Eye (tissue), 1 donor: ENCODE data around the gene LPO.
A peak's percentile ranks its signal among the peaks of the same experiment; 100 is the strongest.

Experiments
- DNase-seq: peaks from one replicate; pipeline ENCODE4 v3.0.0-alpha.2; 2015

The LPO gene

DNA sequence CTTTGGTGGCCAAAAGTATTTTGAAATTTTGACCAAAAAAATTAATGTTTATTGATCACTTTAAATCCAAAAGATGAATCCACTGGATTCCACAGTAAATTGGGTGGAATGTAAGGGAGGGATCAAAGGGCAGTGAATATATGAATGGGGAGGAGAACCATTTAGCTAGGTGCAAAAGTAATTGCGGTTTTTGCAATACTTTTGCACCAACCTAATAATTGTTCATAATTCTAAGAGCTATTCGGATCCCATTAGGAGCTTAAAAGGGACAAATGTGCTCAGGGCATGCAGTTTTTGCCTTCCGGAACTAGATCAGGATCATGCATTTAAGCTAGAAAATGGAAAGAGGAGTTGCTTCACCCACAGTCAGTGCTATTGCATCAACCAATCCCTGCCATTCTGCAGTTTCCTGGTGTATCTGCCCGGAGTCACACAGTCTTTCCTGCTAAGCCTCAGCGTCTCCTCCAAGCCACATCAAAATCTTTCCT lies at the start of gene LPO:
LPO (plus strand) TSS at position 438 of the 488 bp plus-strand sequence. CDS start 4,396 bp downstream, outside the sequence.
- no peak for DNase-seq

DNA sequence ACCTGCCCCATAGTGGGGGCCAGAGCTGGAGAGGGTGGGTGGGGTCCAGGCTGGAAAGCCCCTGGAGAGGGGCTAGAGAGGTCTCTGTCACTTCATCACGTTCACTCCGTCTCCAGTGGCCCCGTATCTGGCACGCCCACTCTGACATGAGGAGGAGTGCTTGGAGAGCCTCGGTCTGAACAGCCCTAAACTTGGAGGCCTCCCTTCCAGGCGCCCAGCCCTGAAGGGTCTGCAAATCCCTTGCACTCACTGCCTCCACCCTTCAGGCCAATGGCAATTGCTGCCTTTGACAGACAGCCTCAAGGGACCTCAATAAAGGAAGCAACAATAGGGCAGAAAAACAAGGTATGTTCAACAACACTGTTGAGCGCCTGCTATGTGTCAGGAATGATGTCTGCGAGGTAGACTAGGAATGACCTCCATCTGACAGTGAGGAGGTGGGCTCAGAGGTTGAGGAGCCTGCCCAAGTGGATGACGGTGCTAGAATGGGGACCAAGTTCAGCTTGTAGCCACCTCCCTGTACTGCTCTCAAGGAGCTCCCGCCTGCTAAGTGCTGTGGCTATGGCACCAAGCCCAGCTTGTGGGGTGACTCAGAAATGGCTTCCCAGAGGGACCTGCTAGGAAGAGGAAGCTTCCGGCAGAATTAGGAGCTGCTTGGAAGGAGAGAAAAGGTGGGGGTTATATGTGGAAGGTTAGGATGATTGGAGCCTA lies 48.8 kb upstream of the LPO start:
- DNase-seq: peak; percentile 4

DNA sequence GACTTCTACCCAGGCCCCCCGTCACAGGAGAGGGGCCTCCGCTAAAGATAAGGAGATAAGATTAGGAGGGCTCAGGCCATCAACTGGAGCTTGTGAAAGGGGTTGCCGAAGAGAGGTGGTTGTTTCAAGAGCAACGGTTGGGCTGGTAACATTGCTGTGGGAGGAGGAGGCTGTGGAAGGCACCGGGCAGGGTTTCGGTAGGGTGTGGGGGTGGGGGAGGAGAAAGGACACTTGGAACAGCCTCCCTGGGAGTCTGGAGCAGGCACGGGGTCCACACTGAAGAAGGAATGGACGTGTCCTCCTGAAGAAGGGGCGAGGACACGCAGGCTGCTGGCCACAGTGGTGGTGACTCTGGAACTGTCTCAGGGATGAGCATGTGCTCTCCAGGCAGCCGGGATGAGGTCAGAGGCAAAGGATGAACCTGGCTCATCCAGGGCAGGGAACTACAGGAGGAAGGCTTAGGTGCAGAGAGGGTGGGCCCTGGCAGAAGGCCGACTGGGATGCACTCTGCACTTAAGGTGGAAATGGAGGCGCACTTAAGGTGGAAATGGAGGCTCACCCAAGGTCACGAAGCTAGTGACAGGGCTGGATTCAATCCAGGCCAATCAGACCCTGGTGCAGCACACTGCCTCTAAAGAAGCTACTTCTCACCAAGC lies 47.0 kb upstream of the LPO start:
- DNase-seq: no peak

DNA sequence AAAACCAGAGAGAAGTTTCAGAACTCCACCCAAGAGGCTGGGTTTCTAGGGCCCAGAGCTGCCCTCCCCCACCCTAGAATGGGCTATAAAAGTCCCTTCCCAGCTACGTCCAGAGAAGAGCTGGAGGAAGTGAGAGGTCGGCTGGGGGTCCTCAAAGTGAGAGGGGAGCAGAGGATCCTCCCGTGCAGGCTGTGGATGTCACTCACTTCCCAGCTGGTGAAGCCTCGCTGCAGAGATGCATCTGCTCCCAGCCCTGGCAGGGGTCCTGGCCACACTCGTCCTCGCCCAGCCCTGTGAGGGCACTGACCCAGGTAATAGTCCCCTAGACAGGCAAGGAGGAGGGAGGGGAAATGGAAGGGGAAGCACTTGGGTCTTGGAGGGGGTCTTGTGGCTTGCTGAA lies 45.8 kb upstream of the LPO start, which contains the start of gene EPX:
EPX (plus strand) TSS at position 115 of the 400 bp plus-strand sequence; CDS start at position 236, 121 bp downstream.
- DNase-seq: no peak

DNA sequence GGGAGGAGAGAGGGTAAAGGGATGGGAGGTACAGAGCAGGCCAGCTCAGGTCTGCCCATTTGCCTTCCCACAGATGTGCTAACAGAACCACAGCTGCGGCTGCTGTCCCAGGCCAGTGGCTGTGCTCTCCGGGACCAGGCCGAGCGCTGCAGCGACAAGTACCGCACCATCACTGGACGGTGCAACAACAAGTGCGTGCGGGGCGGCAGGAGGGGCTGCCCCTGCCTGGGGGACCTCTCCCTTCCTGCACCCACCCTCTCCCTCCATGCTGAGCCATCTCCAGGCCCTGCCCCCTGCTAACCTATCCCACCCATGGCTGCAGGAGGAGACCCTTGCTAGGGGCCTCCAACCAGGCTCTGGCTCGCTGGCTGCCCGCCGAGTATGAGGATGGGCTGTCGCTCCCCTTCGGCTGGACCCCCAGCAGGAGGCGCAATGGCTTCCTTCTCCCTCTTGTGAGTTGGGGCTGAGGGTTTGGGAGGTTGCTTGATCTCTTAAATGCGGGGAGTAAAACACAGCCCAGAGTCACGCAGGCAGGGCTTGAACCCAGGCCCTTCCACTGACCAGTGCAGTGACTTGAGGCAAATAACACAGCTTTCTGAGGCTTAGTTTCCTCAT lies 44.6 kb upstream of the LPO start:
- no peak for DNase-seq

DNA sequence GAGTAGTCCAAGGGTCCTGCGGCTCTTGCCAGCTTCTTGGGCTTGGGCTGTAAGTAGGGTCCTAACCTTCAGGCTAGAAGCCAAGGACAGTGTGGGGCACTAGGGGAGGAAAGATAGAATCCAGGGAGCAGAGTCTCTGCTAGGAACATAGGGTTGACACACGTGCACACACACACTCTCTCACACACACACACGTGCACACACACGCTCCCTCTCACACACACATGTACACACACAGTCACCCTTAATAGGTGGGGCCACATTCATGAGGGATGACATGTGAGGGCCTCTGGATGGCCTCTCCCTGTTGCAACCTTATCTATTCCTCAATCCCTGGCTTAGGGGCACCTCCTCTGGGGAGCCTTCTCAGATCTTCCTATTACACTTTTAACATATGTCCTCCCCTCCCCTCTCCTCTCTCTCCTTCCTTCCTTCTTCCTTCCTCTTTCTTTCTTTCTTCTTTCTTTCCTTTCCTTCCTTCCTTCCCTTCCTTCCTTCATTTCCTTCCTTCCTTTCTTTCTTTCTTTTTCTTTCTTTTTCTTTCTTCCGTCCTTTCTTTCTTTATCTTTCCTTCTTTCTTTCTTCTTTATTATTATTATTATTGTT lies 42.8 kb upstream of the LPO start:
- DNase-seq: no peak

DNA sequence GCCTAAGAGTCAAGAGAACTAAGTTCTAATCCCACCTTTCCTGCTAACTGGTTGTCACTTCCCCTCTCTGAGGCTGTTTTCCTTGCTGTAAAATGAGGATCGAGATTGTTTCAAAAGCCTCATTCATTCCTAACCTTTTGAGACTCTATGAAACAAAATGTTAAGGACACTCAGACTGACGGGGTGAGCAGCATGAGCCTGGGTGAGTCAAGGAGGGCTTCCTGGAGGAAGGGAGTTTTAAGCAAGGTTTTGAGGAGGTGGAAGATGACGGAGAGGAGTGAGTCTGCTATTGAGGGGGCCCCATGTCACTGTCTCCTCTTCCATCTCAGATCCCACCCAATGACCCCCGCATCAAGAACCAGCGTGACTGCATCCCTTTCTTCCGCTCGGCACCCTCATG lies 41.8 kb upstream of the LPO start:
- no peak for DNase-seq

DNA sequence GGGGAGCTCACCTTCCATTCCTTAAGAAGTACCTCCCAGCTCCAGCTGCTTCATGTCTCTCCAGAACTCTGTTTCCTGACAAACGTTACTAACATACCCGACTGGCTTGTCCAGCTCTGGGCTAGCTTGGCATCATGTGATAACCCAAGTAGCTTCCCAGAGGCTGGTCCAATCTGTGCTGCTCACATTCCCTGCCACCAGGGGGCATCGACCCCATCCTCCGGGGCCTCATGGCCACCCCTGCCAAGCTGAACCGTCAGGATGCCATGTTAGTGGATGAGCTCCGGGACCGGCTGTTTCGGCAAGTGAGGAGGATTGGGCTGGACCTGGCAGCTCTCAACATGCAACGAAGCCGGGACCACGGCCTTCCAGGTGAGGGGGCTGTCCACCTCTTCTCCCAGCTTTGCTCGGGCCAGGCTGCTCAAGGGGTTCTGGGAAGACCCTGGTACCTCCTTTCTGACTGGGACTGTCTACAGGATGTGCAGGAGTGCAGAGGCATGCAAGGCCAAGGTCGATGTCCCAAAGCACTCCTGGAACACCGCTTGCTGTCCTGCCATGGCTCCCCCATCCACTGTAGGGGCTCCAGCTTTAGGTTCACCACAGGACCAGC lies 38.3 kb upstream of the LPO start:
- peak; percentile 62 for DNase-seq

DNA sequence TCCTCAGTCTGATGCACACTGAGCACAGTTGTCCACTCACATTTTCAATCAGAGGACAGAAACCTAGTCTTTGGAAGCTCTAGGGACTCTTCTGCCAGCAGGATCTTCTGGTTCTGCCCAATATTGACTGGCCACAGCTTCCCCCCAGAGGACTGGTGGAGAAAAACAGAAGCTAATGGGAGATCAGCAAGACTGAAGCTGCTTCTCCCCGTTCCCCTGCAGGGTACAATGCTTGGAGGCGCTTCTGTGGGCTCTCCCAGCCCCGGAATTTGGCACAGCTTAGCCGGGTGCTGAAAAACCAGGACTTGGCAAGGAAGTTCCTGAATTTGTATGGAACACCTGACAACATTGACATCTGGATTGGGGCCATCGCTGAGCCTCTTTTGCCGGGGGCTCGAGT lies 35.5 kb upstream of the LPO start:
- DNase-seq: no peak

DNA sequence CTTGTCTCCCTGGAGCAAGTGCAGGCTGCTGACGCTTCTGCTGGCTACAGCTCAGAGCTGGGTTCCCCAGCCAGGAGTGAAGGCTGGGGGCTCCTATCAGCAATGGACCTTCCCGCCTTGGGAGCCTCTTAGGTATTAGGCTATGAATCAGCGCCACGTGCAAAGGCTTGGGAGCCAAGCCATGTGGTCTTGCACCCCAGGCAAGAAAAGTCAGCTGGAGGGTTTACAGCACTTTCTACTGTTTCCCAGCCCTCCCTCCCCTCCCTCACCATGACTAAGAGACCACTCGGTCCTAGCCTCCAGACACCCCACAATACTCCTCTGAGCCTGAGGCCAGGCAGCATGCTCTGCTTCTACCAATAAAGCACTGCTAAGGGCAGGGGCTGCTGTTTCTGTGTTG lies 33.6 kb upstream of the LPO start:
- no peak for DNase-seq

DNA sequence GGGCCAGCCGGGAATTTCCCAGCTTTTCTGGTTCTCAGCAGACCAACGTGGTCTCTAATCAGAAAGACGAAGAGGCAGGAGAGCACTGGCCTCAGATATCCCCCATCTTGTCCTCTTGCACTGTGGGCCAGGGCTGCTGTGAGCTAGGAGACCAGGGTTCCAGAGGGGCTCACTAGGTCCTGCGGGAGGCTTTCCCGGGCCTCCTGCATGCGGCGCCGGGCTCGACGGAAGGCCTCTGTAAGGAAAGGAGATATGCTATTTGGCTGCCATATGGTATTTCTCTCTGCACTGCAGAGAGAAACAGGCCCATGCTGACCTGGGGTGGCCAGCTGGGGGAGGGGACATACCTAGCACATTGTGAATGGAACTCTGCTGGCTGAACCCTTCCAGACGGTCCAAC lies 32.4 kb upstream of the LPO start:
- DNase-seq: no peak

DNA sequence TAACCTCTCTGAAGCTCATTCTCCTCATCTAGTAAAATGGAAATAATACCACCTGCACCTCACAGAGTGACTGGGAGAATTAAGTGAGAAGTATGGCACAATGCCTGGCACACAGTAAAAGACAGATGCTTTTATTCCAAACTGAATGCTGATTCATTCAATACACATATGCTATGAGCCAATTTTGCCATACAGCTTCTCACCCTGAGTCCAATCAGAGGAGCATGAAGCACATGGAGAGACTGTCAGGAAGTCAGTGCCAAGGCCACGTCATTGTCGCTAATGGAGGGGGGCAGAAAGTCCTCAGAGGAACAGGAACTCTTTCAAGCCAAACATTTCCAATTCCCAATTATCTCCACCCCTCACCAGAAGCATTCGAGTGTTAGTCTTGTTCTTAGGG lies 30.9 kb upstream of the LPO start:
- DNase-seq: no peak

DNA sequence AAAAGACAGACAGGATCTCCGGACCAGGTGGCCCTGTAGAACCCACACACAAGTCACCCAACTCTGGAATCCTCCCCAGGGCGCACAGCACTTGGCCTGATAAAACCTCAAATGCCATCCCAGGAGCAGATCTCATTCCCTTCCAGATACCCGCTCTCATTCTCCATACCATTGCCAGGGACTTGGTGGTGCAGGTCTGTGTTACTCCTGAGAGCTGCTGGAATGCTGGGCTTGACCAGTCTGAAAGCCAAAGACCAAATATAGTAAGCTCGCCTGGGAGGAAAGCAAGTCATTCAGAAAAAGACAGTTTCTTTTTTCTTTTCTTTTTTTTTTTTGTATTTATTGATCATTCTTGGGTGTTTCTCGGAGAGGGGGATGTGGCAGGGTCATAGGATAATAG lies 30.0 kb upstream of the LPO start:
- DNase-seq: no peak

DNA sequence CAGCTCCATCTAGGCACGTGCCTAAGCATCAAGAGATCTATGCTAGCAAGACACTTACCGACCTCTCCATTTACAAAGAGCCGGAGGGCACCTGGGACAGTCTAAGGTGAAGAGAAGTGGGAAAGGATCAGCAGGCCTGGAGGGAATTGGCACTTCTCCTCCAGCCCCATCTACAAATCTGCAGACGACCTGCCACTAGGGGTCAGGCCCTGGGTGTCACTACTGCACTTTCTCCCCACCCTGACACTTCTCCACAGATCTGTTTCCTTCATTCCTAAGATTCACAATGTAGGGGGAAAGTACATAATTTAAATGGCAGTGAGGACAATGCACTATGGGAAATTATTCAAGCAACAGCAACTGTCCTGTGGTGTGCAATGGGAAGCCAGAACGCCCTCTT lies 27.5 kb upstream of the LPO start:
- no peak for DNase-seq

DNA sequence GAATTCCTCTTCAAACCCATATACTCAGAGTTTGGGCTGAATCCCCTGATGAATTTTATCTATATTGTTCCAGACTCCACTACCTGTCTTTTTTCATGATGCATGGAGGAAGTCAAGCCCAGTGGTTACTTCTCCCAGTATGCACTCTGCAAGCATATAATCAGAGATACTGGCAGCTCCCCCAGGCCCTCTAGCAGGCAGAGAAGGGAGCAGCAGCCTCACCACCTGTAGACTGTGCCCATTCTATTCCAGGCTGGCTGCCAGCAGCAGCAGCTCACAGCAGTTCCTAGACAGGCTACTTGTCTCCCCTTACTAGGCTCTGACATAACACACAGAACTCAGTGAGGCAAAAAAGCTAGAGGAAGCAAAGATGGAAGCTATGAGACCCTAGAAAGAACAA lies 22.7 kb upstream of the LPO start:
- no peak for DNase-seq

DNA sequence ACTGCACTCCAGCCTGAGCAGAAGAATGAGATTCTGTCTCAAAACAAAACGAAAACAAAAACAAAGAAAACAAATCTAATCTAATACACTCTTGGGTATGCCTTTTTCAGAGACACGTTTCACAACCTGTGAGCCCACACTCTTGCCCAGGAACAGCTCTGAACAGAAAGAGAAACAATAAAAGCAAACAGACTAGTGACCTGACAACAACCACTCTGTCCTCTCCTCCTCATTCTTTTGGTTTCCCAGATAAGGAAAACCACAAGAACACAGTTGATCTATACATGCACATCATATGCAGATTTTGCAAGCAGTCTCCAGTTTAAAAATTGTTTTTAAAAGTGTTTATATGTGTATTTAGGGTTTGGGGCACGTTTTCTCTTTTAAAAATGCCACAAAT lies 20.6 kb upstream of the LPO start:
- DNase-seq: no peak

DNA sequence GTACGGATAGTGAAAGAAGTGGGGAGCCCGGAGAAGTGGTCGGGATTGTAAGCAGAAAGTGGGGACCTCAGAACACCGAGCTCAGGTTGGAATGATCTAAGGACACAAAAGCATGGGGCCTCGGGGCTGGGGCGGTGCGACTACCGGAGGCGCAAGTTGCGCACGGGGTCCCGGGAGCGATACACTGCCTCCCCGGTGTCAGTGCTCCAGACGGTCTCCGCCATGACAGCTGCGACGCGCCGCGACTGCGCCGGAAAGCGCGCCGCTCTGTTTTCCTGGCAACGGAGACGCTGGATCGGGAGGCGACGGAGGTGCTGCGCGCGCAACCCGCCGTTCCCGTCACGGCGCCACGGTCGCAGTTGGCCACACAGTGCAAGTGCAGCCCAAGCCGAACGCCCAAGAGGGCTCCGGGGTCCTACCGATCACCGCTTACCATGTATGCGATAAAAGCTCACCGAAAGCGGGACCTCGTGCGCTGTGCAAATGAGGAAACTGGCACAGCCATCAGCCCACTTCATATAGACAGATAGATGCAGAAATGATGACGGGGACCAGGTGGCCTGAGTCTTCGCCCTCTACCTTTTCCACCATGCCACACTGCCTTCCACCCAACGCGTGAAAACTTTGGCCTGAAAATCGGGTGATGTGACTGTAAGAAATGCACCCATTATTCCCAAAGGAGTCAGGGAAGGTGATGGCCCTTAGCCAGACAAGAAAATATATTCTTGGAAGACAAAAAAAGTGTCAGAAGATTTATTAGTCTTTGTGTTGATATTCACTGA lies 19.2 kb upstream of the LPO start, which contains the start of gene MKS1:
MKS1 (minus strand) TSS at position 249 of the 782 bp plus-strand sequence; CDS start at position 224, 25 bp downstream.
- DNase-seq: peak; percentile 97

DNA sequence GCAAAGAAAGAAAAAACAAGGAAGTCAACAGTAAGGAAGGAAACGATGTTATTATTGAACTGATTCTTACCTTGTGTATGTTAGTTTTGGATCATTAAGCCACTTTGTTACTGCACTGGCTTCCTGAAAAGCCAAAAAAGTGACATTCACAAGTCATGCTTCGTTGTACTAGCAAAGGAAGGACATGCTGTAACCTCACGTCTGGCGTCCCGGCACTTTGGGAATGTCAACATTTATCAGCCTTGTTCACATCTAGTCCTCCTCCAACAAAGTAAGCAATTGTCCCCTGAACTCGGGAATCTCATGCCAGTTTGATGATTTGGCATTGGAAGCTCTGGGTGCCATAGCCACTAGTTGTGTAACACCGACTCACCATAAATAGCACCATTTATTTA lies 18.6 kb upstream of the LPO start:
- DNase-seq: no peak

DNA sequence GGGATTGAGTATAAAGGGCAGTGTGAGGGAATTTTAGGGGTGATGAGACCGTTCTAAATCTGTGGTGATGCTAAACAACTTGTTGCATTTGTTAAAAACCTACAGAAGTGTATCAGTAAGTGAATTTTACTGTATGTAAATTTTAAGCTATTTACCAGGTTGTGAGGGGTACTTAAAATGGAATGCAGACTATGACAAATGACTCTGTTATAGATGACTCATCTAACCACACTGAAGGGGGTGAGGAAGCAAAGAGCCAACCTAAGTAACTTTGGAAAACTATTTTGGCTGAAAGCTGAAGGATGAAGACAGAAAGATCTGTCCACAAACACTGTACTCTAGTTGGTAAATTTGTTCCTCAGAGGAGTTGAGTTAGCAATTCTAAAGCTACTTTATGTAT lies 14.1 kb upstream of the LPO start:
- no peak for DNase-seq

DNA sequence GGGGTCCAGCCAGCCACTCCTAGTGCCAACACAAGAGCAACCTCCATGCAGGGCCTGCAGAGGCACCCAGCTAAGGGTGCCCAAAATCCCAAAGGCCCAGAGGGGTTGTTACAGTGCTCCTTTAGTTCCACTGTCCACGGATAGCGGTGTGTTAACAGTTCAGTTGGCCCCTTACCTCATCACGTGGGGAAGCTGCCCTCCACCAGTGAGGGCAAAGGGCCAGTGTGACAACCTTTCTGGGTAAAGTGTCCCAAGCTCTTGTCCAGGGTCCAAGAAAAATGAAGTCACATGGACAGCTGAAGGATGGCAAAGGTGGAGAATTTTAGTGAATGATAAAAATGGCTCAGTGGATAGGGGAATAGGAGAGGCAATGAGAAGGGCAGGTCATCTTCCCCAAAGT lies 10.7 kb upstream of the LPO start:
- DNase-seq: no peak

DNA sequence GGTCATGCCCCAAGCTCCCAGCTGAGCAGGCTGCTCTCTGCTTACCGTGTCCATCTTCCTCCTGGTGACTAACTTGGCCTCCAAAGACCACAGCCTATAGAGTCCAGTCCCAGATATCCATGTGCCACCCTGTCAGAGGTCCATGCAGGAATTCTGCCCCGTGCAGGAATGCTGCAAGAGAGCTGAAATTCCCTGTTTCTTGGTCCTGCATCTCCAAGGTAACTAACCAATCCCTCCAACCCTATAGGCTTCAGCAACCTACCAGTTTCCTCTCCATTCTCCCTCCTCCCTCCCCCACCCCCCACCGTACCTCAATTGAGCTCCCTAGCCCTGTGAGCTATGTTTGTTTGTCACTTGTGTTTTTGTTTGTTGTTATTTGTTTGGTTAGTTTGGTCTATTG lies 9.7 kb upstream of the LPO start:
- DNase-seq: no peak

DNA sequence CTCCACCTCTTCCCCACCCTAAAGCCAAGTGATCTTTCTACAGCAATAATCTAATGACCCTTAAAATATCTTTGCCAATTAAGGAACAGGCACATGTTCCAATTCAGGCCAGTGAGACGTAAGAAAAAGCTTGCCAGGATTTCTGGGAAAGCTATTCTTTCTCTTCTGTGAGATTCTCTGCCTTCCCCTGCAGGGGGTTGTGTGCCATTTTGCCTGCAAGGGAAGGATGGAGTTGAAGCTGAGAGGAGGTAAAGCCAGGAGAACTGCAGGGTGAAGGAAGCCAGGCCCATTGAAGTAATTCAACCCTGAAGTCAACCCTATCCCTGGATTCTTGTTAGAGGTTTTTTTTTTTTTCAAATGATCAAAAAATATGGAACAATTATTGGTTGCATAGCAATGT lies 9.0 kb upstream of the LPO start:
- DNase-seq: no peak
